Measurements from ENCODE around the gene KRTAP10-8.
"Not testable (repeated sequence)": the region's sequence is repeated elsewhere in the genome, so short reads cannot be mapped to it uniquely, and the experiment has no call there.

The KRTAP10-8 gene, protein sequence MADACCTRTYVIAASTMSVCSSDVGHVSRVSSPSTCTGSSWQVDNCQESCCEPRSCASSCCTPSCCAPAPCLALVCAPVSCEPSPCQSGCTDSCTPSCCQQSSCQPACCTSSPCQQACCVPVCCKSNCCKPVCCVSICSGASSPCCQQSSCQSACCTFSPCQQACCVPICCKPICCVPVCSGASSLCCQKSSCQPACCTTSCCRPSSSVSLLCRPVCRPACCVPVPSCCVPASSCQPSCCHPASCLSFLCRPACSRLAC

DNA sequence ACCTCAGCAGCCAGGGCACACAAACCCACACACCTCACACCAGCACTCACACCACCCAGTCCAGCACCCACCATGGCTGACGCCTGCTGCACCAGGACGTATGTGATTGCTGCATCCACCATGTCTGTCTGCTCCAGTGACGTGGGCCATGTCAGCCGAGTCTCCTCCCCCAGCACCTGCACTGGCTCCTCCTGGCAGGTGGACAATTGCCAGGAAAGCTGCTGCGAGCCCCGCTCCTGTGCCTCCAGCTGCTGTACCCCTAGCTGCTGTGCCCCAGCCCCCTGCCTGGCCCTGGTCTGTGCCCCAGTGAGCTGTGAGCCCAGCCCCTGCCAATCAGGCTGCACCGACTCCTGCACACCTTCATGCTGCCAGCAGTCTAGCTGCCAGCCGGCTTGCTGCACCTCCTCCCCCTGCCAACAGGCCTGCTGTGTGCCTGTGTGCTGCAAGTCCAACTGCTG lies at the start of gene KRTAP10-8:
Gene KRTAP10-8 (plus strand): TSS at position 51 of the 458 bp plus-strand sequence. CDS start 22 bp downstream, at position 73.
- DNase-seq (ENCODE audit: low read depth in 1 of 2, low spot score in 1 of 2): no peak

DNA sequence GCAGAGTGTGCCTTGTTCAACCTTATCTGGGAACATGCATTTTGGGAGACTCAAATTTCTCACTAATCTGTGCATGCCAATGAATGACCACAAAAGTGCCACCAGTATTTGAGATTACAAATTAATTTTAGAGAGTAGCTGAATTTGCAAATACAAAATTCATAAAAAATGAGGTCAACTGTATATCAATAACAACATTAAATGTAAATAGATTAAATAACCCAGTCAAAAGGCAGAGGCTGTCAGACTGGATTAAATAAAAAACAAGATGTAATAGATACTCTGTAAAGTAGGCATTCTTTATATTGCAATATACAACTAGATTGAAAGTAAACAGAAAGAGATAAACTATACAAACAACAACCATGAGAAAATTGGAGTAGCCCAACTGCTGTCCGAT lies 47.8 kb upstream of the KRTAP10-8 start:
- no peak for DNase-seq (ENCODE audit: low read depth in 1 of 2, low spot score in 1 of 2)

DNA sequence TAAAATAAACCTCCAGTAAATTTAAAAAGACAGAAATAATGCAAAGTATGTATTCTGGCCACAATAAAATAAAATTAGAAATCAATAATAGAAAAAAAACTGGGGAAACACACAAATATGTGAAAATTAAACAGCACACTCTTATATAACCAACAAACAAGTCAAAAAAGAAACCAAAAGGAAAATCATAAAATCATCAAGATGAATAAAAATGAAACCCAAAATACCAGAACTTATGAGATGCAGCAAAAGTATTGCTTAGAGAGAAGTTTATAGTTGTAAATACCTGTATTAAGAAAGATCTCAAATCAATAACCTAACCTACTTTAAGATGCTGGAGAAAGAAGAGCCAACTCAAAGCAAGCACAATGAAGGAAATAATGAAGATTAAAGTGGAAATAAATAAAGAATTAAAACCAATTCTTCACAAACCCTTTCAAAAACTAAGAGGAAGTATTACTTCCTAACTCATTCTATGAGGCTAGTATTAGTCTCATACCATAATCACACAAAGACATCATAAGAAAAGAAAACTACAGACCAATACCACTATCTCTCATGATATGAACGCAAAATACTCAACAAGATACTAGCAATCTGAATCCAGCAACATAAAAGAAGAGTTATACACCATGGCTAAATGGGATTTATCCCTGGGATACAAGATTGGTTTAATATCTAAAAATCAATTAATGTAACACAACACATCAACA lies 46.8 kb upstream of the KRTAP10-8 start:
- no peak for DNase-seq (ENCODE audit: low read depth in 1 of 2, low spot score in 1 of 2)

DNA sequence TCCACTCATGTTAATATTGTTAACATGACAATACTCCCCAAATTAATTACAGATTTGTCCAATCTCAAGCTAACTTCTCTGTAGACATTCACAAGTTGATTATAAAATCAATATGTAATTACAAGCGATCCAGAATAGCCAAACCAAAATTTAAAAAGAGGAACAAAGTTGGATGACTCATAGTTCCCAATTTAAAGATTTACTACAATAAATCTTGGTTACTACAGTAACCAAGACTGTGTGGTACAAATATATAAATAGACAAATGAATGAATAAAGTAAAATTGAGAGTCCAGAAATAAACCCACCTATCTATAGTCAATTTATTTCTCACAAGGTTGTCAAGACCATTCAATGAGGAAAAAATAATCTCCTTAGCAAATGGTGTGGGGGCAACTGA lies 45.5 kb upstream of the KRTAP10-8 start:
- DNase-seq (ENCODE audit: low read depth in 1 of 2, low spot score in 1 of 2): no peak

DNA sequence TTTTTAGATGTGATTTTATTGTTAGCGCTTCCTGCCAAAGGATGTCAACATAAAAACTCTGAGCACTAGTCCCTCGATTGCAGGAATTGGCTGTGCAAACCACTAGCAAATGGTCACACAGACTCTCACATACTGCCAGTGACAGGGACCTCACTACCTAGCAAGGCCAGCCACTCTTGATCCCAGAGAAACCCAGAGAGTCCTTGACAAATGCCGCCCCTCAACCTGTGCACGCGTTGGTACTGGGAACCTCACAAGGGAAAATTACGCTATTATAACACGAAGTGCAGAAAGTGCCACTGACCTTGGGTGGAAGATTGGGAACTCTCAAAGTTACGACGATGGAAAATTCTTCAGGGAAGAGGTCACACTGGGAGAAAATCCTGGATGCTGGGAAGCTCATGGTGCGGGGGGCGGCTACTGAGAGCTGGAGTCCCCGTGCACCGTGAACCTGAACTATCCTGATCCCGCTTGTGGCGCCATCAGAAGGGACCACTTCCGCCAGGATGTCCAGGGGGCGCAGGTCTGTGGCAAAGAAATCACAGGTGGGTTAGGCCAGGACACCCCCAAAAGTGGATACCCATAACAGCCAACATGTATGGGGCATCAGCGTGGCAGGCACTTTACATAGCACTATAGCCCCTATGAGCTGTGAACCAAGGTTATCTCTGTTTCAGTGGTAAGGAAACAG lies 44.3 kb upstream of the KRTAP10-8 start:
- no peak for DNase-seq (ENCODE audit: low read depth in 1 of 2, low spot score in 1 of 2)

DNA sequence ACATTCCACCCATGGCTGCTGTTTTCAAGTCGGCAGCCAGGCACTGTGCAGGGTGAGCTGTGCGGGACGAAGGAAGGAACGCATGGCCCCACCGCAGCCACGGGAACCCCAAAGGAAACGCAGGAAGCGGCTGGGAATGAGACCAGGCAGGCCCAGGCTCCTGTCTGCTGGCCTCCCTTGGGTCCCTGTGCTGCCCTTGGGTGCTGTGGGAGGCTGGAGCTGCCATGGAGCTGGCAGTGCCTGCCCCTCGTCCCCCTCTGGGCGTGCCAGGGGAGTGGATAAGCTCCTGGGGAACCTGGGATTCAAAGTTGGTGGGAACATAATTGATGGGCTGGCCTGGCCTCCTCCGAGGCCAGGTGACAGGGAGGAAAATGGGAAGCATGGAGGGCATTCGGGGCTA lies 43.6 kb upstream of the KRTAP10-8 start:
- DNase-seq (ENCODE audit: low read depth in 1 of 2, low spot score in 1 of 2): no peak

DNA sequence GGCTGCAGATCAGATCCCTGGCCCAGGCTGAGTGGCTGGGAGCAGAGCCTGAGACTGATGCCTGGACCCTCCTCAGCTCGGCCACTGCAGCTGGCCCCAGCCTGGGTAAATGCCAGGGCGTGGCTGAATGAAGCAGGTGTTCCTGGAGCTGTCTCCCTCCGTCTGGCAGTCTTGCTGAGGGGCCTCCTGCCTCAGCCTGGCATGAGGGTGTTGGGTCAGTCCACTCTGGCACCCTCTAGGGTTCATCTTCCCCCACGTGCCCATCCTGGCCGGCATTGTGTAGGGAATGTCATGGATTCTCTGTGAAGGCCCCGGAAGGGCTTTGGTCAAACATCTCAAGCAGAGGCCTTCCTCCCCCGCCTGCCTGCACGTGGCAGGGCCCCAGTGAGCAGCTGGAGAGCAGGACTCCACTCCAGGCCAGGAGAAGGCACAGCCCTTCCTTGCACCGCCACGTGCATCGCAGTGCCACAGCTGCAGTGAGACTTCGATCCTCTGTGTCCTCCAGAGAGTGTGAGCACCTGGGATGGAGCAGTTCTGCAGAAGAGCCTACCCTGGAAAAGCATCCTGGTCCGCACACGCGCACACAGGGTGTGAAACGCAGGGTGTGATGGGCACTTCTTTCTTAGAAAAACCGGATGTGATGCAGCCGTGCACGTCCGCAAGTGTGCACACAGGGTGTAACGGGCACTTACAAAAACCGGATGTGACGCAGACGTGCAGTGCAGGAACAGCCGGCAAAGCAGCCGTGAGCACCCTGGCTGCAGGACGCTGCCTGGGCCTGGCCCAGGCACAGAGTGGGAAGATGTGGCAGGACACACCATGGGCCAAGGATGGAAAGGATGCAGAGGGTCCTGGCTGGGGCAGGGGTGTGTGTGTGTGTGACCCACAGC lies 43.0 kb upstream of the KRTAP10-8 start:
- DNase-seq (ENCODE audit: low read depth in 1 of 2, low spot score in 1 of 2): no peak

DNA sequence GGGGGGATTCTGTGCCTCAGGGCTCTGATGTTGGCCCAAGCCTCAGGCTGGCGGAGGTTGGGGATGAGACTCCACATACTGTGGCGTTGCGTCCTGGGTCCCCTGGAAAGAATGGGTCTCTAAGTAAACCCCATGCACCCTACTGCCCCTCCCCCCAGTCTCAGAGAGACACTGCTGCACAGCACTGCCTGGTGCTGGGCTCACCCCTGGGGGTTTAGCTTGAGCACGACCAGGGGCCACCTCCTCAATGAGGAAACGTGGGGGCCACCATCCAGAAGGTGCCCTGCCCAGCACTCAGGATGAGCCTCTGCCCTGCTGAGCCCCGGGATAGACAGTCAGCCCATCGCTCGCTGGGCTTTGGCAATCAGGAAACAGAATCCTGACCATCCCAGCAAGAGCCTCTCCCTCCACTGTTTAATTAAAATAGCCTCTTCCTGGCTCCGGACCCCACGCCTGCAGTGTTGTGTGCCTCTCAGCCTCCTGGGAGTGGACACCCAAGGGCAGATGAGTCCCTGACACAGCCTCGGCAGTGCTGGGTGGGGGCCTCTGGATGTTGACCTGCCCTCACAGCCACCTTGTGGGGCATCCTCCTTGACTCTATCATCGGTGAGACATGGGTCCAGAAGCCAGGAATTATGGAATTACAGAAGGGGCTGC lies 41.9 kb upstream of the KRTAP10-8 start:
- no peak for DNase-seq (ENCODE audit: low read depth in 1 of 2, low spot score in 1 of 2)

DNA sequence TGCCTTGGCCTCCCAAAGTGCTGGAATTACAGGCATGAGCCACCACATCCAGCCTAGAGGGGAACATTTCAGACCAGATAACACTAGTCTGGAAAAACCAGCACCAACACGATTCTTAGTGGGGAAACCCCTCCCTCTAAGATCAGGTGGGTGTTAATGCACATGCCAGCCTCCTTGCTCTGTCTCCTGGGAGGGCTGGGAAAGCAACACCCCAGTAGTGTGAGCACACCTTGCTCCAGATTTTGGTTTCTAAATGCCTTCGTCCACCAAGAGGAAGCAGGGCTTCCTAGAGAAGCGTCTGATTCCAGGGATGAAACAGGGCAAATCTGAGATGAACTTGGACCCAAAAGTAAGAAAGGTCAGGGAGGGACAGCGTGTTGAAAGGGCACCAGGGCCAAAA lies 40.6 kb upstream of the KRTAP10-8 start:
- no peak for DNase-seq (ENCODE audit: low read depth in 1 of 2, low spot score in 1 of 2)

DNA sequence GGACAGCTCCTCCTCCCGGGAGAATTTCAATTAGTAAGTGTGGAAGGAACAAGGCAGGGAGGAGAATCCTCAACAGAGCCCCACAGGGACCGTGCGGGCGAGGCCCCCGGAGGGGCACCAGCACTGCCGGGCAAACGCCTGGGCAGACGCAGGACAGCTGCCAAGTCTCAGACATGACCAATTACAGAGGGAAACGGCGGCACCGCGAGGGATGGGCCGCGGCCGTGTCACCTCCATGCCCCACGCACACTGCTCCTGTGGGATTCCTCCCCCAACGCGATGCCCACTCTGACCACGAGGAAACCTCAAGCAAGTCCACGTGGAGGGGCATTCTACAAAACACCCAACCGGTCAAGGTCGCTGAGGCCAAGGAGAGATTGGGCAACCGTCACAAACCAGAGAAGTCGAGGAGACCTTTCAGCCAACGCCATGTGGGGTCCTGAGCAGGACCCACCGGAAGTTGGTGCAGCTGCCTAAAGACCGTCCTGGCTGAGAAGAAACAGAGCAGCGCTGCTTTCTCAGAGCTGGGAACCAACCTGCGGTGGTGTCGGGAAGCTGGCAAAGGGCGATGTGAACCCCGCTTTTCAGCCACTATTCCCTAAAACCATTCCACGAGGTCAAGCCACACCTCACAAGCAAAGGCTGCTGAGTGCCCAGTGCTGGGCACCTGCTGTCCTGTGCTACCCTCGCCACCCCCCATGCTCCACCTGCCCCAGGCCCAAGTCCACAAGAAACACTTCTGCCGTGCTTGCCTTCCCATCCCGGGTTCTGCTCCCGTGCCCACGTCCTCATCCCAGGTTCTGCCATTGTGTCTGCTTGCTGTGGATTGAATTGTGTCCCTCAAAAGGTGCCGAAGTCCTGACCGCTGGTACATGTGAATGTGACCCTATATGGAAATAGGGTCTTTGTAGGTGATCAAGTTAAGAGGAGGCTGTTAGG lies 39.8 kb upstream of the KRTAP10-8 start:
- no peak for DNase-seq (ENCODE audit: low read depth in 1 of 2, low spot score in 1 of 2)

DNA sequence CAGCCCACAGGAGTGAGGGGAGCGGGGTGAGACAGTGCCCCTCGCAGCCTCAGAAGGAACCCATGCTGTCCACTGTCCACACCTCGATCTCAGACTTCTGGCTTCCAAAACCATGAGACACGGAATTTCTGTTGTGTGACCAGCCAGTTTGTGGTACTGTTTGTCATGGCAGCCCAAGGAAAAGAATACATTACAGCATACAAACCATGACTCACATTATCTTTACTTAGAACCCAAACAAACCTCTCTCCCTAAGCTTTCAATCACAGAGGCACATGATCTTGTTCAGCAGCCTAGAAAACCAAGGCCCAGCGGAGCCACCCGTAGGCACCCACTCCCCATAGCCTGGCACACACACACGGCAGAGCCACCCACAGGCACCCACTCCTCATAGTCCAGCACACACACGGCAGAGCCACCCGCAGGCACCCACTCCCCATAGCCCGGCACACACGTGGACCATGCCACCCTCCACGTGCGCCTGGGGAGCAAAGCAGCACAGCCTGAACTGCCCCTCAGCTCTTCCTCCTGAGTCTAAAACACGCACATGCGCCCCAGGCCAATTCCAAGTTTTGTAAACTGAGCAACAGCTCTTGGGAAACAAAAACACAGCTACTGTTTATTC lies 38.8 kb upstream of the KRTAP10-8 start:
- DNase-seq (ENCODE audit: low read depth in 1 of 2, low spot score in 1 of 2): no peak

DNA sequence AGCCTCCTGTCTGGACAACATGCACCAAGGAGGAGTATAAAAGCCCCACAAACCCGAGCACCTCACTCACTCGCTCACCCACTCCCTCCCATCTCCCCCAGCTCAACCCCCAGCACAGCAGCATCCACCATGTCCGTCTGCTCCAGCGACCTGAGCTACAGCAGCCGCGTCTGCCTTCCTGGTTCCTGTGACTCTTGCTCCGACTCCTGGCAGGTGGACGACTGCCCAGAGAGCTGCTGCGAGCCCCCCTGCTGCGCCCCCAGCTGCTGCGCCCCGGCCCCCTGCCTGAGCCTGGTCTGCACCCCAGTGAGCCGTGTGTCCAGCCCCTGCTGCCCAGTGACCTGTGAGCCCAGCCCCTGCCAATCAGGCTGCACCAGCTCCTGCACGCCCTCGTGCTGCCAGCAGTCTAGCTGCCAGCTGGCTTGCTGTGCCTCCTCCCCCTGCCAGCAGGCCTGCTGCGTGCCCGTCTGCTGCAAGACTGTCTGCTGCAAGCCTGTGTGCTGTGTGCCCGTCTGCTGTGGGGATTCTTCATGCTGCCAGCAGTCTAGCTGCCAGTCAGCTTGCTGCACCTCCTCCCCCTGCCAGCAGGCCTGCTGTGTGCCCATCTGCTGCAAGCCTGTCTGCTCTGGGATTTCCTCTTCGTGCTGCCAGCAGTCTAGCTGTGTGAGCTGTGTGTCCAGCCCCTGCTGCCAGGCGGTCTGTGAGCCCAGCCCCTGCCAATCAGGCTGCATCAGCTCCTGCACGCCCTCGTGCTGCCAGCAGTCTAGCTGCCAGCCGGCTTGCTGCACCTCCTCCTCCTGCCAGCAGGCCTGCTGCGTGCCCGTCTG lies 38.0 kb upstream of the KRTAP10-8 start, which contains the start of gene KRTAP10-4:
Gene KRTAP10-4 (plus strand): TSS at position 100 of the 827 bp plus-strand sequence. CDS start 30 bp downstream, at position 130.
- not testable (repeated sequence) for DNase-seq (ENCODE audit: low read depth in 1 of 2, low spot score in 1 of 2)

DNA sequence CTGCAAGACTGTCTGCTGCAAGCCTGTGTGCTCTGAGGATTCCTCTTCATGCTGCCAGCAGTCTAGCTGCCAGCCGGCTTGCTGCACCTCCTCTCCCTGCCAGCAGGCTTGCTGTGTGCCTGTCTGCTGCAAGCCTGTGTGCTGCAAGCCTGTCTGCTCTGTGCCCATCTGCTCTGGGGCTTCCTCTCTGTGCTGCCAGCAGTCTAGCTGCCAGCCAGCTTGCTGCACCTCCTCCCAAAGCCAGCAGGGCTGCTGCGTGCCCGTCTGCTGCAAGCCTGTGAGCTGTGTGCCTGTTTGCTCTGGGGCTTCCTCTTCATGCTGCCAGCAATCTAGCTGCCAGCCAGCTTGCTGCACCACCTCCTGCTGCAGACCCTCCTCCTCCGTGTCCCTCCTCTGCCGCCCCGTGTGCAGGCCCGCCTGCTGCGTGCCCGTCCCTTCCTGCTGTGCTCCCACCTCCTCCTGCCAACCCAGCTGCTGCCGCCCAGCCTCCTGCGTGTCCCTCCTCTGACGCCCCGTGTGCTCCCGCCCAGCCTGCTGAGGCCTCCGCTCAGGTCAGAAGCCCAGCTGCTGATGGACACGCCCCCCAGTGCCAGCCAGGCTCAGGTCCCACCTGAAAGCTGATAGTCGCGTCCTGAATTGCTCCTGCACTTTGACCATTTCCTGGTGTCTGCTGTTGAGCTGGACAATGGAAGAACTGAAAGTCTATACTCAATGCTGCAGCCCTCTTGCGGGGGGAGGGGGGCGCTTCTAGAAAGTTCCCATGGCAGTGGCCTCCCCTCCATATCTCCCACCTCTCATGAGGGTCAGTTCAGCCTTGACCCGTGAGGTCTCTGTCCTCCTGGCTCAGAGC lies 37.2 kb upstream of the KRTAP10-8 start:
- DNase-seq (ENCODE audit: low read depth in 1 of 2, low spot score in 1 of 2): no peak

DNA sequence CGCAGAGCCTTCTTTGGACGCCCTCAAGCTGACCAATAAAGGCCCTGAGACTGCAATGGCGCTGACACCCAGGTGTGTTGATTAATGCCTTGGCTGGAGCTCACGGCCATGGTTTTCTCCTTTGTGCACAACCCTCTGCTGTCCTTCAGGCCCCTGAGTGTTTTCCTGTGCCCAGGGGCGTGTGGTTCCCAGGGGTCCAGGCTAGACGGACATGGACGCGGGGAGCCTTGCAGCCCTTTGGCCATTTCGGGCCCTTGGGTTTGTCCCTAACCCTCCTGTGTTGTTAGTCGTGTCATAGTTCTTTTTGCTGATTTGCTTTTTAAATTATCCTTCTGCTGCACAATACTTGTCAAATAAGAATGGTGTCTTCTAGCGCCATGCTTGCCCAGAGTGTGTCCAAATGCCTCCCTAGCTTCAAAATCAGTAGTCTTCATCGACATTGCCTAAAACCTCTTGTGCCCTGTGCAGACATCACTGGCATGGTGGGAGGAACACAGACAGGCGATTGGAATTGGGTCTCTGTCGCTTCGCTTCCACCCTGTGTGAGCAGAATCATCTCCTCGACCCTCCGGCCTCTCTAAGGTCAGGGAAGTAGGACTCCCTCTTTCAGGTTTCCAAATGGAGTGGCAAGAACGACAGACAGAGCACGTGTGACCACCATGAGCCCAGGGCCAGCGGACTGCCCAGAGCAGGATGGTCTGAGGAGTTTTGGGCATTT lies 36.4 kb upstream of the KRTAP10-8 start:
- DNase-seq (ENCODE audit: low read depth in 1 of 2, low spot score in 1 of 2): no peak

DNA sequence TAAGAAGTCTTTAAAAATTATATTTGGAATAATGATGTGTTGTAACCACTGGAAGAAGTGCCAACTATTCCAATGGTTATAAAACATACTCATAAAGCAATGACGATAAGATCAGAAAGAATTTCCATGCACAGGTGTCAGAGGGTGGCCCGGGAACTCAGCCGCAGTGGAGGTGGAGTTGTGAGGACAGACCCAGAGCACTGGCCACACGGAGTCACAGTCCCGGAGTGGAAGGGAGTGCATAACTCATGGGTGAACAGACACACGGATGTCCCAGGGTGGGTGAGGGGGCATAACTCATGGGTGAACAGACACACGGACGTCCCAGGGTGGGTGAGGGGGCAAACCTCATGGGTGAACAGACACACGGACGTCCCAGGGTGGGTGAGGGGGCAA lies 35.9 kb upstream of the KRTAP10-8 start:
- no peak for DNase-seq (ENCODE audit: low read depth in 1 of 2, low spot score in 1 of 2)

DNA sequence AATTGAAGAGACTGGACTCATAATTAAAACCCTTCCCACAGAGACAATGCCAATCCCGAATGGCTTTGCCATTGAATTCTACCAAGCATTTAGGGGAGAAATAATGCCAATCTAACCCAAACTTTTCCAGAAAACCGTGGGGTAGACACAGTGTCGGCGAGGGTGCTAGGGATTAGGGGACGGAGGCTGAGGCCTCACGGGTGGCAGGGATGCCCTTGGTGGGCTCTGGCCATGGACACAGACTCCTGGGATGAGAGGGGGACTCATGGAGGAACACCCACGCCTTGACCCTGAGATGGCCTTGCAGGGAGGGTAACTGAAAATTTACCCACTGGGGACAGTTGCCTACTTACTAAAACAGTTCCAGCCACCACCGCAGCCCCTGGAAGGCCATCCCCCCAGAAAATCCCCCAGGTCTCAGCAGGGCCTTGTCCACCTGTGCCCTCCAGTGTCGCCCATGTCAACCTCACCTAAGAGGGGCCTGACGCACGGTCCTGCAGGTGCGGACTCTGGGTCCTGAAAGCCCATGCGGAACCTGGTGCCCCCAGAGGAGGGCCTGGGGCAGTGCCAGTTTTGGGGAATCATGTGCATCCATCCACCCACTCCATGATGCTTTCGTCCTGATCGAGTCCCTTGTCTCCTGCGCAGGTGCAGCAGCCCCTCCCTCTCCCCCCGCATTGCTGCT lies 33.4 kb upstream of the KRTAP10-8 start:
- DNase-seq (ENCODE audit: low read depth in 1 of 2, low spot score in 1 of 2): no peak
